Upper lobe of left lung (tissue), 4 donors: ENCODE data around the gene USP15.

Experiments used
- CTCF ChIP-seq, 6 experiments: fragments of 450-650 bp in 4 of 6; fragments of 200-600 bp in 2 of 6; sonication (generic) in 2 of 6; IDR thresholded peaks; one replicate each; pipeline ENCODE4 v1.5.1; 2016 to 2019; ENCODE audit warnings: antibody characterized with exemption in 6 of 6
- POLR2A ChIP-seq, 4 donors: fragments of 450-650 bp; IDR thresholded peaks; one replicate each; pipeline ENCODE4 v1.5.1; 2016 to 2017; ENCODE audit warnings: antibody characterized with exemption in 4 of 4, mild to moderate bottlenecking in 2 of 4

- no peak for TF ChIP-seq CTCF (IDR thresholded peaks at IDR 0.05)
- TF ChIP-seq POLR2A (IDR thresholded peaks at IDR 0.05): no peak
These were observed 139.9 kb downstream of the USP15 start for GRCh38 chr12:62400135-62400534.
